Osteocyte (in vitro differentiated cells): ENCODE data around the gene CACTIN. TPM values are rescaled to one million over a fixed set of nuclear protein-coding genes. Genes with fewer than 3 reads are reported as not detected.

ENCODE experiments used
- DNase-seq: peaks from one replicate; pipeline ENCODE4 v3.0.0; 2021; ENCODE audit warnings: mixed read lengths; ENCODE audit not compliant: unreplicated experiment; ENCODE audit errors: extremely low spot score
- H3K27ac Mint-ChIP-seq: one replicate; pipeline ENCODE4 v1.8.0; 2021; ENCODE audit warnings: mild to moderate bottlenecking, mixed read lengths; ENCODE audit not compliant: unreplicated experiment
- H3K27me3 Mint-ChIP-seq: one replicate; pipeline ENCODE4 v1.8.0; 2021; ENCODE audit warnings: mixed read lengths; ENCODE audit not compliant: unreplicated experiment
- H3K36me3 Mint-ChIP-seq: one replicate; pipeline ENCODE4 v1.8.0; 2021; ENCODE audit warnings: mixed read lengths; ENCODE audit not compliant: unreplicated experiment
- H3K4me1 Mint-ChIP-seq: one replicate; pipeline ENCODE4 v1.8.0; 2021; ENCODE audit warnings: mixed read lengths; ENCODE audit not compliant: unreplicated experiment
- H3K4me3 Mint-ChIP-seq: one replicate; pipeline ENCODE4 v1.8.0; 2021; ENCODE audit warnings: mild to moderate bottlenecking, moderate library complexity, mixed read lengths; ENCODE audit not compliant: unreplicated experiment
- H3K9me3 Mint-ChIP-seq: one replicate; pipeline ENCODE4 v1.8.0; 2021; ENCODE audit warnings: mixed read lengths; ENCODE audit not compliant: unreplicated experiment
- total RNA-seq: library from RNA; stranded (reverse); gene quantifications from 2 replicates; pipeline ENCODE4 v1.2.1, GENCODE V29; 2021
- TF ChIP-seq, protein P1 (sequence below): fragments of 200-600 bp; sonication (generic); IDR thresholded peaks from 2 replicates; pipeline ENCODE4 v1.5.0; 2021; ENCODE audit warnings: antibody characterized with exemption, mild to moderate bottlenecking, moderate library complexity

The CACTIN gene
- total RNA-seq, 1 donor from 2014 or later, result 24.7 TPM

- H3K27ac Mint-ChIP-seq, result peak overlapping the region; percentile 97
- H3K9me3 Mint-ChIP-seq, result no peaks in the 10 kb centered on the region
- H3K4me1 Mint-ChIP-seq, result peaks cover 75% of the 10 kb centered on the region
Measured at GRCh38 chr19:3672575-3672948, 46.0 kb upstream of the CACTIN start.

DNA sequence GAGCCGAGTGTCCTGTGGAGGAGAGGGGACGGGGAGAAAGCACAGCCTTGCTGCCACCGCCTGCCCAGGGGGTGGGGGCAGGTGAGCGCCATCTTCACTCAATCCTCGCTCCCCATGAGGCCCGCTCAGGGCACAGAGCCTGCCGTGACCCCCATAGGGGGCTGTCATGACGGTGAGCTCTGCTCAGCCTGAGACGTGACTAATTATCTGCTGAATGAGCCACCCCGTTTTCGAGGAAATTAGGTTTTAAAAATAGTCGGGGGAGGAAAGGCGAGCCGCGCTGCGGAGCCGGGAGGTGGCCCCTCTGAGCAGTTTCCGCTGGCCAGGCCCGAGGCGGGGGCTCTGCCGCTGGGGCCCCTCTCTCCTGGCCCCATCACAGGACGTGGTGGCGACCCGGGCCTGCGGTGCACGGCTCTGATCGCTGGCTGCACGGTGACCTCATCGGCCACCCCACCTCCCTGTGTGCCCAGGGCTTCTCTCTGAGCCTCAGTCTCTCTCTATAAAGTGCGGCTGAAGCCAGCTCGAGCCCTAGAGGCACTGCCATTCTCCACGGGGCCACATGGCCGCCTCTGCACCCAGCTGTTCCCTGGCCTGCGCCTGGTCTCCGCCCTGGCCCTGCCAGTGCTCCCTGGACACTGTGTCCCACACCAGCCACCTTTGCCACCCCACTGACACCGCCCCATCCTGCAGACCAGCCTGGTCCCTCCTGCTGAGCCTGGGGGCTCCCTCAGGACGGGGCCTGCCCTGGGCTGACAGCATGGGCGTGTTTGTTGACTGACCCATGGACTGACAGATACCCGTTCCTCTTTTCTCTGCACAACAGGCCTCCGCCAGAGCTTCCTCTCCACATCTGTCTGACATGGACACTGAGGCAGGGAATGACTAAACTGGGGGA, 45.3 kb upstream of the CACTIN start:
- Mint-ChIP-seq H3K4me3 (peak overlapping the region; percentile 38), H3K4me1 (peaks cover 71% of the 10 kb centered on the region), H3K9me3 (no peaks in the 10 kb centered on the region), H3K27ac (peak overlapping the region; percentile 97), H3K27me3 (no peaks in the 10 kb centered on the region), H3K36me3 (no peaks in the 10 kb centered on the region)
- DNase-seq, result no peak
- TF ChIP-seq, protein P1, sequence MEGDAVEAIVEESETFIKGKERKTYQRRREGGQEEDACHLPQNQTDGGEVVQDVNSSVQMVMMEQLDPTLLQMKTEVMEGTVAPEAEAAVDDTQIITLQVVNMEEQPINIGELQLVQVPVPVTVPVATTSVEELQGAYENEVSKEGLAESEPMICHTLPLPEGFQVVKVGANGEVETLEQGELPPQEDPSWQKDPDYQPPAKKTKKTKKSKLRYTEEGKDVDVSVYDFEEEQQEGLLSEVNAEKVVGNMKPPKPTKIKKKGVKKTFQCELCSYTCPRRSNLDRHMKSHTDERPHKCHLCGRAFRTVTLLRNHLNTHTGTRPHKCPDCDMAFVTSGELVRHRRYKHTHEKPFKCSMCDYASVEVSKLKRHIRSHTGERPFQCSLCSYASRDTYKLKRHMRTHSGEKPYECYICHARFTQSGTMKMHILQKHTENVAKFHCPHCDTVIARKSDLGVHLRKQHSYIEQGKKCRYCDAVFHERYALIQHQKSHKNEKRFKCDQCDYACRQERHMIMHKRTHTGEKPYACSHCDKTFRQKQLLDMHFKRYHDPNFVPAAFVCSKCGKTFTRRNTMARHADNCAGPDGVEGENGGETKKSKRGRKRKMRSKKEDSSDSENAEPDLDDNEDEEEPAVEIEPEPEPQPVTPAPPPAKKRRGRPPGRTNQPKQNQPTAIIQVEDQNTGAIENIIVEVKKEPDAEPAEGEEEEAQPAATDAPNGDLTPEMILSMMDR, result peak; percentile 39

More at GRCh38 chr19:3672575-3672948, 46.0 kb upstream of the CACTIN start:
- TF ChIP-seq, protein P1, result no peak
- no peak overlapping the region for H3K4me3 Mint-ChIP-seq
- no peaks in the 10 kb centered on the region for H3K27me3 Mint-ChIP-seq
- no peaks in the 10 kb centered on the region for H3K36me3 Mint-ChIP-seq
- no peak for DNase-seq

DNA sequence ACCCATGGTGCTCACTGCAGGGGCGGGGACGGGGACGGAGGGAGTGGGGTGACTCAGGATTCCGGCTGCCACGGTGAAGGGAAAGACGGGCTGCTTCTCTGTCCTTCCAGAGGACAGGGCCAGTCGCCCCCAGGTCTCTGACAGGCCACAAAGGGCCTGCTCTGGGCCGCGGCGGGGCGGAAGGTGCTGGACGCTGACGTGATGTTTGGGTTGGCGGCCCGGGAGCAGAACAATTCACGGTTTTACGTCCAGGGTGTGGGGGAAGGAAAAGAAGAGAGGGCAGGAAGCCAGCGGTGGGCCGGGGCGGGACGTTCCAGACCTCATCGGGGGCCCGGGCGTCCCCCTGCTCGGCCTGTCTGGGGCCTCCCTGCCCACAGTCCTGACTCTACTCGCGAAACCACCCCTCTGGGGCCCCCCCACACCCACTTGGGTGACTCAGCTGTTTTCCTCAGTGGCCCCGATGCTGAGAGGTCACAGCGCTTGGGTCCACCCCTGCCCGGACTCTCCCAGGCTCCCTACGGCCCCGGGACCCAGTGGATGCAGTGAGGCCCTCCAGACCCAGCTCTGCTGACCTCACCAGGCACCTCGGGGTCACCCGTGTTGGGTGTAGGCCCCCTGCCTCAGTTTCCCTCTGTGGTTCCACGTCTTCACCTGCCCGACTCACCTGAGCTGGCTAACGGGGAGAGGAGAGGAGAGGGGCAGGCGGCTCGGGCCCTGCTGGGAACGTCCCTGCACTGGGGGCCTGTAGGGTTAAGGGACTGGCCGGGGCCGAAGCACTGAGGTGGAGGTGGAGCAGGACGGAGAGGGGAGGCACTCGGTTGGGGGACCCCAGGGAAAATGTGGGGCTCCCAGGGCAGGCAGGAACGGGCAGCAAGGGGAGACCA, 44.4 kb upstream of the CACTIN start:
- peak overlapping the region; percentile 68 for H3K4me3 Mint-ChIP-seq
- H3K27me3 Mint-ChIP-seq, result no peaks in the 10 kb centered on the region

DNA sequence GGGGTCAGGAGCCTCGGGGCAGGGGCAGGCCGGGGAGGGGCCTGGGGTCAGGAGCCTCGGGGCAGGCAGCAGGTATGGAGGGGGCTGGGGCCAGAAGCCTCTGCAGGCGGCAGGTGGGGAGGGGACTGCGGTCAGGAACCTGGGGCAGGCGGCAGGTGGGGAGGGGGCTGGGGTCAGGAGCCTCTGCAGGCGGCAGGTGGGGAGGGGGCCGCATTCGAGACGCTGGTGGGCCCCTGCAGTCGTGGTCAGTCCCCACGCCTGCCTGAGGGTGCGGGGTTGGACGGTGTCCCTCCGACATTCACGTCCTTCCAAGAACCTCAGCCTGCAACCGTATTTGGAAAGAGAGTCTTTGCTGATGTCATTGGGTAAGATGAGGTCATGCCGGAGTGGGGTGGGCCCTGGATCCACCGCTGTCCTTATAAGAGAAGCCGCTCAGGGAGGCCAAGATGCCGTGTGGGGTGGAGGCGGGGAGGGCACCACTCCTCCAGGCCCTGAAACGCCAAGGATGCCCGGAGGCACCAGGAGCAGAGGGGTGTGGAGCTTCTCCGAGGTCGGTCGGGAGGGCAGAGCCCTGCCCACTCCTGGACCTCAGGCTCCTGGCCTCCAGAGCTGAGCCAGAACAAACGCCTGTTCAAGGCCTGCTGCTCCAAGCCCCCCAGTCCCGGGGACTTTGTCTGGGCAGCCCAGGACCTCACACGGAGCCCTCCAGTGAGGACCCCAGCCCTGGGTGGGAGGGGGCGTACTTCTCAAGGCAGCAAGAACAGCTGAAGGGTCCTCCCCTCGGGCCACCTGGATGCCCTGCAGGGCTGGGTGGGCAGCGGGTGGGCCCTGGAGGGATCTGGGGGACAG, 43.6 kb upstream of the CACTIN start:
- Mint-ChIP-seq H3K4me3 (peak overlapping the region; percentile 35), H3K36me3 (no peaks in the 10 kb centered on the region), H3K9me3 (no peaks in the 10 kb centered on the region), H3K27me3 (no peaks in the 10 kb centered on the region), H3K27ac (peak overlapping the region; percentile 97), H3K4me1 (peaks cover 63% of the 10 kb centered on the region)
- DNase-seq, result no peak
- TF ChIP-seq, protein P1, result no peak

More for the DNA sequence above, 44.4 kb upstream of the CACTIN start:
- Mint-ChIP-seq H3K4me1 (peaks cover 72% of the 10 kb centered on the region), H3K9me3 (no peaks in the 10 kb centered on the region), H3K36me3 (no peaks in the 10 kb centered on the region), H3K27ac (peak overlapping the region; percentile 97)
- no peak for DNase-seq
- TF ChIP-seq, protein P1, result no peak
